ENCODE measurements around the gene TMEM225B. TPM values are rescaled to one million over a fixed set of nuclear protein-coding genes. Genes with fewer than 3 reads are reported as not detected.
A peak's percentile ranks its signal among the peaks of the same experiment; 100 is the strongest.
"Not testable (repeated sequence)": the region's sequence is repeated elsewhere in the genome, so short reads cannot be mapped to it uniquely, and the experiment has no call there.

Gene TMEM225B
- total and polyA plus RNA-seq, 7 experiments from 2014 or later: 0.44 to 2.5 (median 0.90) TPM; not detected in 1

DNA sequence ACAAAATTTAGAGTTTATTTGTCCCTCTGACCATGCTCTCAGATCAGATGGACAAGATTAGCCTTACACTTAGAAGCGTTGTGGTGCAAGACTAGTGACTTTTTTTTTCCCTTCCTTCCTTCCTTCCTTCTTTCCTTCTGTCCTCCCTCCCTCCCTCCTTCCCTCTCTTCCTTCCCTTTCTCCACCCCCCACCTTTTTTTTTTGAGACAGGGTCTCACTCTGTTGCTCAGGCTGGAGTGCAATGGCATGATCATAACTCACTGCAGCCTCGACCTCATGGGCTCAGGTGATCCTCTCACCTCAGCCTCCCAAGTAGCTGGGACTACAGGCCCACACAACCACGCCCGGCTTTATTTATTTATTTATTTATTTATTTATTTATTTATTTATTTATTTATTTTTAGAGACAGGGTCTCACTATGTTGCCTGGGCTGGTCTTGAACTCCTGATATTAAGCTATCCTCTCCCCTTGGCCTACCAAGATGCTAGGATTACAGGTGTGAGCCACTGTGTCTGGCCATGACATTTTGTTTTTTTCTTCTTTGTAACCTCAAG lies 17.2 kb upstream of the TMEM225B start:
- not testable (repeated sequence) for DNase-seq; H3K36me3 Mint-ChIP-seq; H3K27me3 ChIP-seq (ENCODE audit: control insufficient read depth in 2 of 2, insufficient read depth in 2 of 2, low read length in 2 of 2); H3K36me3 ChIP-seq (ENCODE audit: control insufficient read depth in 2 of 3, insufficient read depth in 3 of 3, low read length in 3 of 3); H3K9me3 ChIP-seq (ENCODE audit: control insufficient read depth in 2 of 3, low read length in 3 of 3); H3K9me3 Mint-ChIP-seq; H3K4me1 ChIP-seq (ENCODE audit: control insufficient read depth in 2 of 2, insufficient read depth in 2 of 2, low read length in 2 of 2); H3K27me3 Mint-ChIP-seq; ATAC-seq
- Mint-ChIP-seq H3K4me1 (peaks cover 0 to 24% (median 17%) of the 10 kb centered on the region in 7 donors), H3K4me3 (peak overlapping the region; percentile 87 to 98 (median 94)), H3K27ac (peak overlapping the region; percentile 35 to 96 (median 86))
- Histone ChIP-seq H3K4me3 (ENCODE audit: low read length) (peak overlapping the region; percentile 77), H3K27ac (ENCODE audit: low read depth, low read length) (peak overlapping the region; percentile 73)
- intact Hi-C loops (cut with micrococcal nuclease): loop anchor here in 1 of 2 donors (1.0 to 5.0 kb wide), 4 partner anchors 22 to 199 kb away; partner anchors contain the start of gene ZSCAN25
- POLR2A ChIA-PET: interaction anchor here (0.6 to 3.8 kb wide), 9 partner anchors 10 to 82 kb away, joined by 3 to 37 read pairs (median 4); partner anchors contain the start of genes FAM200A, ZKSCAN5, ZNF655 and ZSCAN25
- CTCF ChIA-PET: interaction anchor here (0.6 to 1.4 kb wide), 7 partner anchors 16 to 1765 kb away, joined by 3 to 5 read pairs (median 3); partner anchors contain the start of genes BUD31, PDAP1 and ZKSCAN5

DNA sequence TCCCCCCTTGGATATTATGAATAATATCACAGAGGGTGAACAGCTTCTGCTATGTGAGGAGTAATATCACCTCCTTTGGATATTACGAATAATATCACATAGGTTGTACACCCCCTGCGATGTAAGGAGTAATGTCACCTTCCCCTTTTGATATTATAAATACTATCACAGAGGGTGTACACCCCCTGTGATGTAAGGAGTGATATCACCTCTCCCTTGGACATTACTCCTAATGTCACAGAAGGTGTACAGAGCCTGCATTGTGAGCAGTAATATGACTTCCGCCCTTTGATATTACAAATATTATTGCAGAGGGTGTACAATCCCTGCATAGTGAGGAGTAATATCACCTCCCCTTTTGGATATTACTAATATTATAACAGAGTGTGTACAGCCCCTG lies 9.2 kb upstream of the TMEM225B start:
- intact Hi-C loops (cut with micrococcal nuclease): no loop called here
- Histone ChIP-seq H3K27me3 (ENCODE audit: control insufficient read depth in 2 of 2, insufficient read depth in 2 of 2, low read length in 2 of 2) (no peaks in the 10 kb centered on the region), H3K4me3 (ENCODE audit: low read length) (no peak overlapping the region), H3K36me3 (ENCODE audit: control insufficient read depth in 2 of 3, insufficient read depth in 3 of 3, low read length in 3 of 3) (no peaks in the 10 kb centered on the region), H3K4me1 (ENCODE audit: control insufficient read depth in 2 of 2, insufficient read depth in 2 of 2, low read length in 2 of 2) (no peaks in the 10 kb centered on the region), H3K27ac (ENCODE audit: low read depth, low read length) (no peak overlapping the region), H3K9me3 (ENCODE audit: control insufficient read depth in 2 of 3, low read length in 3 of 3) (no peaks in the 10 kb centered on the region)
- no peaks in the 10 kb centered on the region for H3K4me1 Mint-ChIP-seq
- H3K27me3 Mint-ChIP-seq: no peaks in the 10 kb centered on the region
- no peak overlapping the region for H3K27ac Mint-ChIP-seq
- H3K36me3 Mint-ChIP-seq: no peaks in the 10 kb centered on the region
- POLR2A ChIA-PET: no interaction called here
- ATAC-seq (no peak), DNase-seq (no peak)
- H3K4me3 Mint-ChIP-seq: no peak overlapping the region
- CTCF ChIA-PET: no interaction called here
- no peaks in the 10 kb centered on the region for H3K9me3 Mint-ChIP-seq

DNA sequence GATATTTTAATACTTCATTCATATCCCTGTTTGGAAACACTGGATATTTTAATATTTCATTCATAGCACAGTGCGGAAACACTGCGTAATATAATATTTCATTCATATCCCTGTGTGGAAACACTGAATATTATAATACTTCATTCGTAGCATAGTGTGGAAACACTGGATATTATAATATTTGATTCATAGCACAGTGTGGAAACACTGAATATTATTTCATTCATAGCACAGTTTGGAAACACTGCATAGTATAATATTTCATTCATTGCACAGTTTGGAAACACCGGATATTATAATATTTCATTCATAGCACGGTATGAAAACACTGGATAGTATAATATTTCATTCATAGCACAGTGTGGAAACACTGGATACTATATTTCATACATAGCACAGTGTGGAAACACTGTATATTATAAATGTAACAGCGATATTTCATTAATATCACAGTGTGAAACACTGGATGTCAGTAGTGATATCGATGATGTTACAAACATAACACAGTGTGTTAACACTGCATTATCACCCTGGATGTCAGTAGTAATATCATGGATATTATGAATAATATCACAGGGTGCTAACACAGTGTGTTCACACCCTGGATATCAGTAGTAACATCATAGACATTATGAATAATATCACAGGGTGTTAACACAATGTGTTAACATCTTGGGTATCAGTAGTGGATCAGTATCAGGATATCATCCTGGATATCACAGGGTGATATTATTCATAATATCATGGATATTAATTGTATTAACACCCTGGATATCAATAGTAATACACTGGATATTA lies 2.9 kb upstream of the TMEM225B start:
- intact Hi-C loops (cut with micrococcal nuclease): no loop called here
- Histone ChIP-seq H3K4me3 (ENCODE audit: low read length) (no peak overlapping the region), H3K36me3 (ENCODE audit: control insufficient read depth in 2 of 3, insufficient read depth in 3 of 3, low read length in 3 of 3) (no peaks in the 10 kb centered on the region), H3K27ac (ENCODE audit: low read depth, low read length) (no peak overlapping the region), H3K9me3 (ENCODE audit: control insufficient read depth in 2 of 3, low read length in 3 of 3) (no peaks in the 10 kb centered on the region), H3K27me3 (ENCODE audit: control insufficient read depth in 2 of 2, insufficient read depth in 2 of 2, low read length in 2 of 2) (no peaks in the 10 kb centered on the region), H3K4me1 (ENCODE audit: control insufficient read depth in 2 of 2, insufficient read depth in 2 of 2, low read length in 2 of 2) (no peaks in the 10 kb centered on the region)
- H3K36me3 Mint-ChIP-seq: no peaks in the 10 kb centered on the region
- no peak overlapping the region for H3K27ac Mint-ChIP-seq
- H3K4me1 Mint-ChIP-seq: no peaks in the 10 kb centered on the region
- no peaks in the 10 kb centered on the region for H3K9me3 Mint-ChIP-seq
- no peak overlapping the region for H3K4me3 Mint-ChIP-seq
- DNase-seq (no peak), ATAC-seq (peak; percentile 26)
- CTCF ChIA-PET: no interaction called here
- POLR2A ChIA-PET: no interaction called here
- no peaks in the 10 kb centered on the region for H3K27me3 Mint-ChIP-seq

DNA sequence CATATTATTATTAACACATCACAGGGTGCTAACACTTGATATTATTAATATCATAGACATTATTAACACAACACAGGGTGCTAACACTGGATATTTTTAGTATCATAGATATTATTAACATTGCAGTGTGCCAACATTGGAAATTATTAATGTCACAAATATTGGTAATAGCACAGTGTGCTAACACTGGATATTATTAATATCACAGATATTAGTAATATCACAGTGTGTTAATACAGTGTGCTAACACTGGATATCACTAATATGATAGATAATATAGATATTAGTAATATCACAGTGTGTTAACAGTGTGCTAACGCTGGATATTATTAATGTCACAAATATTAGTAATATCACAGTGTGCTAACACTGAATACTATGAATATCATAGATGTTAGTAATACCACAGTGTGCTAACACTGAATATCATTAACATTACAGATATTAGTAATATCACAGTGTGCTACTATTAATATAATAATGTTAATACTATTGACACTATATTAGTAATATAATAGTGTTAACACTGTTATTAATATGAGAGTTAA lies 1.6 kb upstream of the TMEM225B start:
- Histone ChIP-seq H3K4me3 (ENCODE audit: low read length) (no peak overlapping the region), H3K36me3 (ENCODE audit: control insufficient read depth in 2 of 3, insufficient read depth in 3 of 3, low read length in 3 of 3) (no peaks in the 10 kb centered on the region), H3K9me3 (ENCODE audit: control insufficient read depth in 2 of 3, low read length in 3 of 3) (no peaks in the 10 kb centered on the region), H3K27me3 (ENCODE audit: control insufficient read depth in 2 of 2, insufficient read depth in 2 of 2, low read length in 2 of 2) (no peaks in the 10 kb centered on the region), H3K4me1 (ENCODE audit: control insufficient read depth in 2 of 2, insufficient read depth in 2 of 2, low read length in 2 of 2) (no peaks in the 10 kb centered on the region), H3K27ac (ENCODE audit: low read depth, low read length) (no peak overlapping the region)
- ChIA-PET POLR2A (no interaction called here), CTCF (no interaction called here)
- Mint-ChIP-seq H3K27me3 (no peaks in the 10 kb centered on the region), H3K27ac (no peak overlapping the region), H3K36me3 (no peaks in the 10 kb centered on the region), H3K9me3 (no peaks in the 10 kb centered on the region), H3K4me1 (no peaks in the 10 kb centered on the region), H3K4me3 (no peak overlapping the region)
- intact Hi-C loops (cut with micrococcal nuclease): no loop called here
- DNase-seq: no peak
- ATAC-seq: no peak

DNA sequence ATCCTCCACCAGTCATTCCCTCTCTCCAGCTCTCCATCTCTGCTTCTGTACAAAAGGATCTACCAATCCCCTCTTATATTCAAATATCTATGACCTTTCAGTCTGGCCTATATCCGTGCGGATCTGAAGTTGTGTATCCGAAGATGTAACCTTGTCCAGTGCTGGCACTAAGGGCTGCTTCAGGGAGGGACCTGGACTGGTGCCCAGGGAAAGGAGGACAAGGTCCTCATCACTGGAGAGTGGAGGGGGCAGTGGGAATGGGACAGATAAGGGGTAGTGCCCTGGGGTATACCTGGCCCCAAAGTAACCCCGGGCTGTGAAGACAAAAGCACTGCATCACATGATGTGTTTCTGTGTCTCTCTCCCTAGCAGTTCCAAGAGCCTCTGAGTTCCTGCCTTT lies 1.8 kb downstream of the TMEM225B start:
- H3K4me3 ChIP-seq (ENCODE audit: low read length): no peak overlapping the region
- CTCF ChIA-PET: interaction anchor here (0.7 kb wide), 1 partner anchor 269 kb away, joined by 3 read pairs; no protein-coding TSS in a partner anchor
- no peaks in the 10 kb centered on the region for H3K36me3 ChIP-seq (ENCODE audit: control insufficient read depth in 2 of 3, insufficient read depth in 3 of 3, low read length in 3 of 3)
- POLR2A ChIA-PET: no interaction called here
- no peak overlapping the region for H3K27ac ChIP-seq (ENCODE audit: low read depth, low read length)
- no peaks in the 10 kb centered on the region for H3K27me3 ChIP-seq (ENCODE audit: control insufficient read depth in 2 of 2, insufficient read depth in 2 of 2, low read length in 2 of 2)
- no peak for ATAC-seq
- H3K4me3 Mint-ChIP-seq: no peak overlapping the region
- no peak overlapping the region for H3K27ac Mint-ChIP-seq
- no peaks in the 10 kb centered on the region for H3K27me3 Mint-ChIP-seq
- H3K4me1 Mint-ChIP-seq: peaks cover 0 to 6% (median 0%) of the 10 kb centered on the region in 7 donors
- no peak for DNase-seq
- intact Hi-C loops (cut with micrococcal nuclease): no loop called here
- no peaks in the 10 kb centered on the region for H3K4me1 ChIP-seq (ENCODE audit: control insufficient read depth in 2 of 2, insufficient read depth in 2 of 2, low read length in 2 of 2)
- H3K9me3 Mint-ChIP-seq: no peaks in the 10 kb centered on the region
- H3K9me3 ChIP-seq (ENCODE audit: control insufficient read depth in 2 of 3, low read length in 3 of 3): no peaks in the 10 kb centered on the region
- H3K36me3 Mint-ChIP-seq: no peaks in the 10 kb centered on the region

DNA sequence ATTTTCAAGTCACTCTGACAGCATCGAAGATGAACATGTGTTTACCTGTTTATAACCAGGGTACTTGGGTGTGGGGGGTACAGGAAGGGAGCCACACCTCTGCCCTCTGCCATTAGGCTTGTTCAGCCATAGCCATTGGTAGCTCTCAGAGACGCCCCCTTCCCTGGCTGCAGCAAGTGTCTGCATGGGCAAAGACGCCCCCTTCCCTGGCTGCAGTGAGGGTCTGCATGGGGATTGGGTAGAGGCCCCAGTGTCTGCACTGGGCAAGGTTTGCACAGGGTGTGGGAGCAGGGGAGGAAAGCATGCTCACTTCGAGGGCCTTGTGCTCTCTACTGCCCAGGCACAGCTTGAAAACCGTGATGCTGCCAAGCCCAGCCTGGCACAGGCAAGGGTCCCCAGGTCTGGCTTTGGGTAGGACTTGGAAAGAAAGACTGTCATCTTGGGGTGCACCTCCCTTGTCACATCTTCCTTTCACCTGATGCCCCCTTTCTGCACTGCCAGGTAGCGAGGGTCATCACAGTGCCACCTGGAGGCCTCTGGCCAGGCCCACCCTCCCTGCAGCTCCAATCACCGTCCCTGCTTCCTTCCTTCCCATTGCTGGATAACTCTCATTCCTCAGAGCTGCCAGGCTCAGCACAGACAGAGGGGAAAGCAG lies 3.7 kb downstream of the TMEM225B start:
- H3K27me3 Mint-ChIP-seq: peaks cover 0 to 2% (median 0%) of the 10 kb centered on the region in 5 donors
- Histone ChIP-seq H3K27me3 (ENCODE audit: control insufficient read depth in 2 of 2, insufficient read depth in 2 of 2, low read length in 2 of 2) (no peaks in the 10 kb centered on the region), H3K4me3 (ENCODE audit: low read length) (no peak overlapping the region), H3K9me3 (ENCODE audit: control insufficient read depth in 2 of 3, low read length in 3 of 3) (no peaks in the 10 kb centered on the region), H3K36me3 (ENCODE audit: control insufficient read depth in 2 of 3, insufficient read depth in 3 of 3, low read length in 3 of 3) (no peaks in the 10 kb centered on the region), H3K4me1 (ENCODE audit: control insufficient read depth in 2 of 2, insufficient read depth in 2 of 2, low read length in 2 of 2) (no peaks in the 10 kb centered on the region), H3K27ac (ENCODE audit: low read depth, low read length) (no peak overlapping the region)
- POLR2A ChIA-PET: interaction anchor here (1.4 kb wide), 1 partner anchor 15 kb away, joined by 4 read pairs; the partner anchor contains the start of gene ZSCAN25
- no peak for ATAC-seq
- H3K4me1 Mint-ChIP-seq: peaks cover 0 to 6% (median 0%) of the 10 kb centered on the region in 7 donors
- H3K4me3 Mint-ChIP-seq: no peak overlapping the region
- CTCF ChIA-PET: no interaction called here
- no peaks in the 10 kb centered on the region for H3K9me3 Mint-ChIP-seq
- DNase-seq: peak in 1 of 9 donors; percentile 18
- peak overlapping the region in 1 of 9 donors; percentile 21 for H3K27ac Mint-ChIP-seq
- no peaks in the 10 kb centered on the region for H3K36me3 Mint-ChIP-seq
- intact Hi-C loops (cut with micrococcal nuclease): no loop called here
